Measurements from ENCODE around the gene C22orf39.
A peak's percentile ranks its signal among the peaks of the same experiment; 100 is the strongest.

The C22orf39 gene

GRCh38 chr22:19467912-19468311, 20.4 kb upstream of the C22orf39 start:
- DNase-seq: no peak
- H3K27ac ChIP-seq (ENCODE audit: insufficient read depth in 1 of 2, low read depth in 1 of 2, low read length in 2 of 2, poor library complexity in 1 of 2, severe bottlenecking in 2 of 2): no peak overlapping the region
- no peaks in the 10 kb centered on the region for H3K27me3 ChIP-seq (replicated peaks in 2 of 5; ENCODE audit: control insufficient read depth in 4 of 5, insufficient read depth in 5 of 5, low read length in 4 of 5)
- WGBS (ENCODE audit: insufficient coverage): 96% methylated on average over 5 of the region's 6 CpGs
- peaks cover 23 to 95% (median 76%) of the 10 kb centered on the region in 4 experiments for H3K36me3 ChIP-seq (ENCODE audit: control insufficient read depth in 4 of 4, insufficient read depth in 4 of 4, low read length in 3 of 4)
- ChIA-PET POLR2A (no interaction called here), CTCF (interaction anchor here (1.3 to 1.8 kb wide), 2 partner anchors 9 to 17 kb away, joined by 4 to 6 read pairs; no protein-coding TSS in a partner anchor)
- H3K4me1 ChIP-seq (ENCODE audit: control extremely low read depth in 1 of 4, control insufficient read depth in 4 of 4, insufficient read depth in 4 of 4, low read length in 3 of 4): no peaks in the 10 kb centered on the region
- no peaks in the 10 kb centered on the region for H3K9me3 ChIP-seq (ENCODE audit: control extremely low read depth in 1 of 5, control insufficient read depth in 4 of 5, insufficient read depth in 2 of 5, low read depth in 1 of 5, low read length in 4 of 5)
- no peak overlapping the region for H3K4me3 ChIP-seq (ENCODE audit: control insufficient read depth in 1 of 7, extremely low read depth in 1 of 7, insufficient read depth in 4 of 7, low read depth in 2 of 7, low read length in 6 of 7)

GRCh38 chr22:19466848-19467752, 19.6 kb upstream of the C22orf39 start:
- POLR2A ChIA-PET: no interaction called here

GRCh38 chr22:19466126-19466716, 18.7 kb upstream of the C22orf39 start:
- WGBS (ENCODE audit: insufficient coverage): 95% methylated on average over 12 of the region's 14 CpGs
- no peaks in the 10 kb centered on the region for H3K4me1 ChIP-seq (ENCODE audit: control extremely low read depth in 1 of 4, control insufficient read depth in 4 of 4, insufficient read depth in 4 of 4, low read length in 3 of 4)
- H3K27me3 ChIP-seq (replicated peaks in 2 of 5; ENCODE audit: control insufficient read depth in 4 of 5, insufficient read depth in 5 of 5, low read length in 4 of 5): no peaks in the 10 kb centered on the region
- CTCF ChIA-PET: interaction anchor here (1.8 kb wide), 2 partner anchors 11 to 15 kb away, joined by 4 to 5 read pairs; no protein-coding TSS in a partner anchor
- no peak for DNase-seq
- H3K27ac ChIP-seq (ENCODE audit: insufficient read depth in 1 of 2, low read depth in 1 of 2, low read length in 2 of 2, poor library complexity in 1 of 2, severe bottlenecking in 2 of 2): no peak overlapping the region
- no peak overlapping the region for H3K4me3 ChIP-seq (ENCODE audit: control insufficient read depth in 1 of 7, extremely low read depth in 1 of 7, insufficient read depth in 4 of 7, low read depth in 2 of 7, low read length in 6 of 7)
- H3K9me3 ChIP-seq (ENCODE audit: control extremely low read depth in 1 of 5, control insufficient read depth in 4 of 5, insufficient read depth in 2 of 5, low read depth in 1 of 5, low read length in 4 of 5): no peaks in the 10 kb centered on the region
- peaks cover 23 to 85% (median 64%) of the 10 kb centered on the region in 4 experiments for H3K36me3 ChIP-seq (ENCODE audit: control insufficient read depth in 4 of 4, insufficient read depth in 4 of 4, low read length in 3 of 4)
- POLR2A ChIA-PET: no interaction called here

More at GRCh38 chr22:19466848-19467752, 19.6 kb upstream of the C22orf39 start:
- DNase-seq: no peak
- Histone ChIP-seq H3K4me3 (ENCODE audit: control insufficient read depth in 1 of 7, extremely low read depth in 1 of 7, insufficient read depth in 4 of 7, low read depth in 2 of 7, low read length in 6 of 7) (no peak overlapping the region), H3K27me3 (replicated peaks in 2 of 5; ENCODE audit: control insufficient read depth in 4 of 5, insufficient read depth in 5 of 5, low read length in 4 of 5) (no peaks in the 10 kb centered on the region), H3K4me1 (ENCODE audit: control extremely low read depth in 1 of 4, control insufficient read depth in 4 of 4, insufficient read depth in 4 of 4, low read length in 3 of 4) (no peaks in the 10 kb centered on the region), H3K36me3 (ENCODE audit: control insufficient read depth in 4 of 4, insufficient read depth in 4 of 4, low read length in 3 of 4) (peaks cover 23 to 92% (median 70%) of the 10 kb centered on the region in 4 experiments), H3K27ac (ENCODE audit: insufficient read depth in 1 of 2, low read depth in 1 of 2, low read length in 2 of 2, poor library complexity in 1 of 2, severe bottlenecking in 2 of 2) (no peak overlapping the region), H3K9me3 (ENCODE audit: control extremely low read depth in 1 of 5, control insufficient read depth in 4 of 5, insufficient read depth in 2 of 5, low read depth in 1 of 5, low read length in 4 of 5) (no peaks in the 10 kb centered on the region)
- 98% methylated on average over 7 of the region's 9 CpGs for WGBS (ENCODE audit: insufficient coverage)
- CTCF ChIA-PET: interaction anchor here (0.6 to 1.8 kb wide), 3 partner anchors 11 to 497 kb away, joined by 3 to 5 read pairs (median 4); no protein-coding TSS in a partner anchor

- Histone ChIP-seq H3K27ac (ENCODE audit: insufficient read depth in 1 of 2, low read depth in 1 of 2, low read length in 2 of 2, poor library complexity in 1 of 2, severe bottlenecking in 2 of 2) (no peak overlapping the region), H3K27me3 (replicated peaks in 2 of 5; ENCODE audit: control insufficient read depth in 4 of 5, insufficient read depth in 5 of 5, low read length in 4 of 5) (no peaks in the 10 kb centered on the region), H3K4me1 (ENCODE audit: control extremely low read depth in 1 of 4, control insufficient read depth in 4 of 4, insufficient read depth in 4 of 4, low read length in 3 of 4) (no peaks in the 10 kb centered on the region), H3K36me3 (ENCODE audit: control insufficient read depth in 4 of 4, insufficient read depth in 4 of 4, low read length in 3 of 4) (peaks cover 23 to 78% (median 58%) of the 10 kb centered on the region in 4 experiments), H3K4me3 (ENCODE audit: control insufficient read depth in 1 of 7, extremely low read depth in 1 of 7, insufficient read depth in 4 of 7, low read depth in 2 of 7, low read length in 6 of 7) (no peak overlapping the region), H3K9me3 (ENCODE audit: control extremely low read depth in 1 of 5, control insufficient read depth in 4 of 5, insufficient read depth in 2 of 5, low read depth in 1 of 5, low read length in 4 of 5) (no peaks in the 10 kb centered on the region)
- ChIA-PET POLR2A (no interaction called here), CTCF (interaction anchor here (0.9 to 1.3 kb wide), 2 partner anchors 12 to 31 kb away, joined by 3 read pairs; no protein-coding TSS in a partner anchor)
- no peak for DNase-seq
- WGBS (ENCODE audit: insufficient coverage): 100% methylated on average over 4 of the region's 4 CpGs
Measured at GRCh38 chr22:19464975-19465374, 17.5 kb upstream of the C22orf39 start.

- 82% methylated on average over 1 of the region's 1 CpG for WGBS (ENCODE audit: insufficient coverage)
- DNase-seq: no peak
- ChIA-PET CTCF (interaction anchor here (1.0 to 1.3 kb wide), 3 partner anchors 9 to 165 kb away, joined by 3 to 4 read pairs (median 3); no protein-coding TSS in a partner anchor), POLR2A (no interaction called here)
- Histone ChIP-seq H3K27me3 (replicated peaks in 2 of 5; ENCODE audit: control insufficient read depth in 4 of 5, insufficient read depth in 5 of 5, low read length in 4 of 5) (no peaks in the 10 kb centered on the region), H3K4me1 (ENCODE audit: control extremely low read depth in 1 of 4, control insufficient read depth in 4 of 4, insufficient read depth in 4 of 4, low read length in 3 of 4) (no peaks in the 10 kb centered on the region), H3K9me3 (ENCODE audit: control extremely low read depth in 1 of 5, control insufficient read depth in 4 of 5, insufficient read depth in 2 of 5, low read depth in 1 of 5, low read length in 4 of 5) (no peaks in the 10 kb centered on the region), H3K4me3 (ENCODE audit: control insufficient read depth in 1 of 7, extremely low read depth in 1 of 7, insufficient read depth in 4 of 7, low read depth in 2 of 7, low read length in 6 of 7) (no peak overlapping the region), H3K27ac (ENCODE audit: insufficient read depth in 1 of 2, low read depth in 1 of 2, low read length in 2 of 2, poor library complexity in 1 of 2, severe bottlenecking in 2 of 2) (no peak overlapping the region), H3K36me3 (ENCODE audit: control insufficient read depth in 4 of 4, insufficient read depth in 4 of 4, low read length in 3 of 4) (peaks cover 20 to 74% (median 54%) of the 10 kb centered on the region in 4 experiments)
Measured at GRCh38 chr22:19464546-19464945, 17.0 kb upstream of the C22orf39 start.

GRCh38 chr22:19463491-19464469, 16.3 kb upstream of the C22orf39 start:
- no peak for DNase-seq
- Histone ChIP-seq H3K27me3 (replicated peaks in 2 of 5; ENCODE audit: control insufficient read depth in 4 of 5, insufficient read depth in 5 of 5, low read length in 4 of 5) (no peaks in the 10 kb centered on the region), H3K4me1 (ENCODE audit: control extremely low read depth in 1 of 4, control insufficient read depth in 4 of 4, insufficient read depth in 4 of 4, low read length in 3 of 4) (no peaks in the 10 kb centered on the region), H3K9me3 (ENCODE audit: control extremely low read depth in 1 of 5, control insufficient read depth in 4 of 5, insufficient read depth in 2 of 5, low read depth in 1 of 5, low read length in 4 of 5) (no peaks in the 10 kb centered on the region), H3K4me3 (ENCODE audit: control insufficient read depth in 1 of 7, extremely low read depth in 1 of 7, insufficient read depth in 4 of 7, low read depth in 2 of 7, low read length in 6 of 7) (no peak overlapping the region), H3K27ac (ENCODE audit: insufficient read depth in 1 of 2, low read depth in 1 of 2, low read length in 2 of 2, poor library complexity in 1 of 2, severe bottlenecking in 2 of 2) (peak overlapping the region in 1 of 2 experiments; percentile 22), H3K36me3 (ENCODE audit: control insufficient read depth in 4 of 4, insufficient read depth in 4 of 4, low read length in 3 of 4) (peaks cover 18 to 69% (median 50%) of the 10 kb centered on the region in 4 experiments)
- CTCF ChIA-PET: interaction anchor here (1.0 to 1.3 kb wide), 3 partner anchors 9 to 166 kb away, joined by 3 to 4 read pairs (median 3); no protein-coding TSS in a partner anchor
- POLR2A ChIA-PET: no interaction called here
- WGBS (ENCODE audit: insufficient coverage): 83% methylated on average over 6 of the region's 7 CpGs
